IMR-90 (cell line): ENCODE results near the gene CLEC16A. TPM values are rescaled to one million over a fixed set of nuclear protein-coding genes. Genes with fewer than 3 reads are reported as not detected.

ENCODE experiments used
- ATAC-seq: fragments of 200-7000 bp; cut with Tn5 transposase; 2 replicates; pipeline ENCODE4 v1.9.1; 2020; ENCODE audit warnings: low read depth, mild to moderate bottlenecking, moderate library complexity
- BruUV-seq: library from RNA; stranded (reverse); fragments of 400-500 nt; replicated peaks from 2 replicates; lab custom pipeline; 2021; lab: Mats Ljungman, UMichigan
- CTCF ChIA-PET: fragments of 300-600 bp; formaldehyde crosslinking; extraction: SDS; loops from one replicate; lab custom pipeline; 2021; ENCODE audit warnings: antibody characterized with exemption; lab: Yijun Ruan, JAX
- POLR2A ChIA-PET: fragments of 300-600 bp; sonication (Branson Sonifier 250); formaldehyde crosslinking; loops from one replicate; lab custom pipeline; 2022; ENCODE audit warnings: antibody characterized with exemption; ENCODE audit not compliant: unreplicated experiment; lab: Charles Lee
- DNase-seq: peaks from one replicate; pipeline ENCODE4 v3.0.0; 2013
- H2AFZ ChIP-seq: replicated peaks from 2 replicates; pipeline ENCODE3; 2013; ENCODE audit warnings: low read length, mild to moderate bottlenecking; ENCODE audit not compliant: poor library complexity
- H2AK5ac ChIP-seq: 2 replicates; pipeline ENCODE4 v1.6.1; 2013; ENCODE audit warnings: low read depth, low read length, inconsistent platforms
- H2AK9ac ChIP-seq: replicated peaks from 2 replicates; pipeline ENCODE3; 2013; ENCODE audit warnings: mild to moderate bottlenecking, low read depth, low read length, moderate library complexity; ENCODE audit not compliant: poor library complexity
- H2BK120ac ChIP-seq: 2 replicates; pipeline ENCODE4 v1.6.1; 2013; ENCODE audit warnings: low read depth, low read length, inconsistent platforms
- H2BK15ac ChIP-seq: 3 replicates; pipeline ENCODE4 v1.6.1; 2013; ENCODE audit warnings: low read depth, low read length, inconsistent platforms
- H2BK20ac ChIP-seq: 2 replicates; pipeline ENCODE4 v1.6.1; 2013; ENCODE audit warnings: low read depth, mild to moderate bottlenecking, inconsistent platforms, low read length, moderate library complexity
- H2BK5ac ChIP-seq: 2 replicates; pipeline ENCODE4 v1.6.1; 2013; ENCODE audit warnings: mild to moderate bottlenecking, low read depth, low read length, inconsistent platforms; ENCODE audit not compliant: poor library complexity, severe bottlenecking
- H3K14ac ChIP-seq: replicated peaks from 2 replicates; pipeline ENCODE4 v1.6.1; 2013; ENCODE audit warnings: low read depth, low read length, inconsistent platforms
- H3K18ac ChIP-seq: 2 replicates; pipeline ENCODE4 v1.6.1; 2013; ENCODE audit warnings: low read depth, low read length, control low read depth
- H3K23ac ChIP-seq: 2 replicates; pipeline ENCODE4 v1.6.1; 2013; ENCODE audit warnings: low read depth, low read length, inconsistent platforms
- H3K27ac ChIP-seq: 2 replicates; pipeline ENCODE4 v1.5.1; 2013; ENCODE audit warnings: mild to moderate bottlenecking, control low read depth, low read length; ENCODE audit not compliant: insufficient read depth
- H3K27me3 ChIP-seq: 2 replicates; pipeline ENCODE4 v1.6.1; 2013; ENCODE audit warnings: low read length; ENCODE audit not compliant: control insufficient read depth, insufficient read depth
- H3K36me3 ChIP-seq: 2 replicates; pipeline ENCODE4 v1.6.1; 2013; ENCODE audit warnings: low read length, mixed read lengths; ENCODE audit not compliant: control insufficient read depth, insufficient read depth
- H3K4ac ChIP-seq: 2 replicates; pipeline ENCODE4 v1.6.1; 2013; ENCODE audit warnings: low read depth, low read length, inconsistent platforms
- H3K4me1 ChIP-seq: 2 replicates; pipeline ENCODE4 v1.6.1; 2013; ENCODE audit warnings: low read length, mixed read lengths; ENCODE audit not compliant: control insufficient read depth, insufficient read depth
- H3K4me2 ChIP-seq: 2 replicates; pipeline ENCODE4 v1.6.1; 2013; ENCODE audit warnings: low read depth, mild to moderate bottlenecking, control low read depth, low read length, moderate library complexity
- H3K4me3 ChIP-seq: 2 replicates; pipeline ENCODE4 v1.5.1; 2013; ENCODE audit warnings: low read depth, mild to moderate bottlenecking, control low read depth, low read length, moderate library complexity; ENCODE audit not compliant: insufficient read depth
- H3K56ac ChIP-seq: 2 replicates; pipeline ENCODE4 v1.6.1; 2013; ENCODE audit warnings: low read length, inconsistent platforms; ENCODE audit not compliant: insufficient read depth; ENCODE audit errors: extremely low read depth
- H3K79me1 ChIP-seq, 2 experiments: 2 replicates each; pipeline ENCODE4 v1.6.1; 2013; ENCODE audit warnings: low read length in 2 of 2, inconsistent platforms in 1 of 2, low read depth in 1 of 2
- H3K9ac ChIP-seq: 2 replicates; pipeline ENCODE4 v1.6.1; 2013; ENCODE audit warnings: low read depth, low read length, control low read depth
- H3K9me1 ChIP-seq: 2 replicates; pipeline ENCODE4 v1.6.1; 2013; ENCODE audit warnings: low read length, inconsistent platforms; ENCODE audit not compliant: insufficient read depth
- H3K9me3 ChIP-seq: 2 replicates; pipeline ENCODE4 v1.6.1; 2013; ENCODE audit warnings: low read length; ENCODE audit not compliant: control insufficient read depth, insufficient read depth
- H4K20me1 ChIP-seq: 2 replicates; pipeline ENCODE4 v1.6.1; 2013; ENCODE audit warnings: low read length, inconsistent platforms; ENCODE audit not compliant: insufficient read depth
- H4K5ac ChIP-seq: 2 replicates; pipeline ENCODE4 v1.6.1; 2013; ENCODE audit warnings: mild to moderate bottlenecking, low read depth, low read length, control low read depth
- H4K8ac ChIP-seq, 2 experiments: 2 replicates each; pipeline ENCODE4 v1.6.1; 2013; ENCODE audit warnings: low read depth in 2 of 2, low read length in 2 of 2, control low read depth in 1 of 2, inconsistent platforms in 1 of 2
- H4K91ac ChIP-seq: 2 replicates; pipeline ENCODE4 v1.6.1; 2013; ENCODE audit warnings: low read depth, low read length, inconsistent platforms; ENCODE audit not compliant: insufficient read depth
- BHLHE40 ChIP-seq: fragments of 150-350 bp; IDR thresholded peaks from 2 replicates; pipeline ENCODE4 v1.6.1; 2016; ENCODE audit warnings: mild to moderate bottlenecking, low read depth, low read length
- ELK1 ChIP-seq: fragments of 150-350 bp; IDR thresholded peaks from 2 replicates; pipeline ENCODE4 v1.6.1; 2016; ENCODE audit warnings: low read depth, mild to moderate bottlenecking, low read length, moderate library complexity, borderline replicate concordance
- WGBS, 2 experiments: methylation state at CpG; one replicate each; pipeline versions ENCODE4 v1.1.5 to v1.1.7; 2013; ENCODE audit warnings: missing lambda C conversion rate in 2 of 2; ENCODE audit not compliant: insufficient read length in 1 of 2; ENCODE audit errors: extremely low coverage in 2 of 2; 5-methylcytosine and 5-hydroxymethylcytosine counted together
- dilution Hi-C: fragments of 300-500 bp; cut with HindIII; formaldehyde crosslinking; loops from one replicate; pipeline ENCODE4 v1.14.3; 2018; ENCODE audit warnings: low sequenced_read_pairs; ENCODE audit not compliant: unreplicated experiment
- in situ Hi-C: fragments of 300-500 bp; cut with MboI; formaldehyde crosslinking; loops from 3 replicates; pipeline ENCODE4 v1.14.3; 2019; ENCODE audit warnings: low sequenced_read_pairs, inconsistent platforms, mixed read lengths
- intact Hi-C: fragments of 100-400 bp; cut with micrococcal nuclease; formaldehyde crosslinking; loops from 2 replicates; pipeline ENCODE4 v1.10.0; 2022
- polyA plus RNA-seq, 3 experiments: library from polyadenylated mRNA; depleted of rRNA; stranded (reverse); fragments of >200 nt; gene quantifications; 2 replicates each; pipeline ENCODE4 v1.2.3, GENCODE V29; 2012; ENCODE audit warnings: low replicate concordance in 1 of 3
- total RNA-seq: library from RNA; depleted of rRNA; stranded (reverse); fragments of >200 nt; gene quantifications from 2 replicates; pipeline ENCODE4 v1.2.3, GENCODE V29; 2012

CLEC16A gene
- total and polyA plus RNA-seq, 2 of the 4 experiments (the other 2 are of a cell fraction), result 15.9 to 16.5 TPM

- Histone ChIP-seq H2BK15ac (peak overlapping the region; percentile 68; the same call in 2 of the 3 replicates), H3K4me1 (peaks cover 48% of the 10 kb centered on the region), H3K36me3 (no peaks in the 10 kb centered on the region), H3K56ac (no peak overlapping the region), H3K4me2 (no peak overlapping the region), H2AK9ac (peak overlapping the region; percentile 6), H3K9ac (no peak overlapping the region; the same call in 1 of the 2 replicates), H2BK5ac (peak overlapping the region; percentile 46), H4K20me1 (no peaks in the 10 kb centered on the region), H4K5ac (peak overlapping the region; percentile 46), H2BK20ac (peak overlapping the region; percentile 84; the same call in 1 of the 2 replicates), H2BK120ac (peak overlapping the region; percentile 93), H3K27ac (peak overlapping the region; percentile 86), H4K8ac (peak overlapping the region; percentile 47 to 82), H3K14ac (peak overlapping the region; percentile 65; the same call in 1 of the 2 replicates), H2AFZ (peak overlapping the region; percentile 60), H3K9me1 (peaks cover 33% of the 10 kb centered on the region), H3K4ac (peak overlapping the region; percentile 88), H3K79me1 (peaks cover 0 to 29% of the 10 kb centered on the region in 2 experiments; a peak in 2 of 4 replicates), H3K18ac (peak overlapping the region; percentile 31), H3K4me3 (no peak overlapping the region), H3K9me3 (peaks cover 3% of the 10 kb centered on the region), H2AK5ac (peak overlapping the region; percentile 83), H3K23ac (peak overlapping the region; percentile 51; the same call in 1 of the 2 replicates), H4K91ac (peak overlapping the region; percentile 61), H3K27me3 (no peaks in the 10 kb centered on the region)
- in situ Hi-C loops, result loop anchor here (10.0 kb wide), 1 partner anchor 245 kb away; no protein-coding TSS in a partner anchor
- BruUV-seq, result no TSS peak
- peak; percentile 55 for ATAC-seq
- TF ChIP-seq BHLHE40, result peak; percentile 85
- no peak for TF ChIP-seq ELK1
- 0% methylated on average over 1 of the region's 6 CpGs; no CpG with 5 or more reads in 1 of the 2 experiments for WGBS, 2 experiments
- POLR2A ChIA-PET, result no interaction called here
- CTCF ChIA-PET, result interaction anchor here (0.5 to 1.0 kb wide), 2 partner anchors 8 to 10 kb away, joined by 3 to 4 read pairs; no protein-coding TSS in a partner anchor
- dilution Hi-C loops, result no loop called here
- intact Hi-C loops, result loop anchor here (5.0 kb wide), 2 partner anchors 93 to 248 kb away; no protein-coding TSS in a partner anchor
- peak; percentile 79 for DNase-seq
Measured at GRCh38 chr16:11109566-11109965, 165.2 kb downstream of the CLEC16A start.
